HG02798 (cell line): ENCODE data around the gene SURF1.
"Not testable (repeated sequence)": the region's sequence is repeated elsewhere in the genome, so short reads cannot be mapped to it uniquely, and the experiment has no call there.

Source experiments
- ATAC-seq: cut with Tn5 transposase; IDR thresholded peaks from one replicate; pipeline ENCODE4 v1.9.1; 2021; ENCODE audit warnings: mild to moderate bottlenecking; ENCODE audit not compliant: unreplicated experiment, poor library complexity

Gene SURF1

GRCh38 chr9:133327834-133328484 is 28.3 kb downstream of the SURF1 start:
- ATAC-seq = no peak

DNA sequence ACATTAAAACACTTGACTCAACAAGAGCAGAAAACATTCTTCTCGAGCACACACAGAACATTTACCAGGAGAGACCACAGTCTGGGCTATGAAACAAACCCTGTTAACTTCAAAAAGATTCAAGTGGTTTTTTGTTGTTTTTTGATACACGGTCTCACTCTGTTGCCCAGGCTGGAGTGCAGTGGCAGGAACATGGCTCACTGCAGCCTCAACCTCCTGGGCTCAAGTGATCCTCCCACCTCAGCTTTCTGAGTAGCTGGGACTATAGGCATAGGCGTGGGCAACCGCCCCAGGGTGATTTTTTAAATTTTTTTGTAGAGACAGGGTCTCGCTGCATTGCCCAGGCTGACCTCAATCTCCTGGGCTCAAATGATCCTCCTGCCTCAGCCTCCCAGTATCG is 29.3 kb downstream of the SURF1 start:
- not testable (repeated sequence) for ATAC-seq

DNA sequence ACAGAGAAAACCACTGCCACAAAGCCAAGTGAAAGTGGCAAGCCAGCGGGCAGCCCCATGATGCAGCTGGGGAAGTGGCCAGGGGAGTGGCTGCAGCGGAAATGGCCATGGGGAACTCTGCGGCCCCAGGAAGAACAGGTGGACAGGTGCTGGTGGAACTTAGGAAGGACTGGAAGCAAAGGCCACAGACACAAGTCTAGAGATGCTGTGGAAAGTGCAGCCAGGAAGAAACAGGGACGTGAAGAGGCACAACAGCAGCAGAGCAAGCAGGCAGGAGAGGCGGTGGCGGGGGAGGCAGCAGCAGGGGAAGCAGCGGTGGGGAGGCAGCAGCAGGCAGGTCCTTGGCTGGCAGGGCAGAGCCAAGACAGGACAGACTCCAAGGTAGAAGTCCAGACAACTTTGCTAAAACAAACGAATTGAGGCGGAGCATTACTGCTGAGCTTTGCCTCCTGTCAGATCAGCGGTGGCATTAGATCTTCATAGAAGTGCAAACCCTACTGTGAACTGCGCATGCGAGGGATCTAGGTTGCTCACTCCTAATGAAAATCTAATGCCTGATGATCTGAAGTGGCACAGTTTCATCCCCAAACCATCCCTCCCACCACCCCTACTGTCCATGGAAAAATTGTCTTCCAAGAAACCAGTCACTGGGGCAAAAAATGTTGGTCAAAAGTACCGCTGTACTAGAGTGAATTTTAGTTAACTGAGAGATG is 32.1 kb downstream of the SURF1 start:
- ATAC-seq = no peak

- no peak for ATAC-seq
Observed at GRCh38 chr9:133323211-133323610, 33.1 kb downstream of the SURF1 start.

GRCh38 chr9:133322701-133323100 is 33.6 kb downstream of the SURF1 start:
- ATAC-seq = no peak

- no peak for ATAC-seq
Observed at GRCh38 chr9:133321411-133321935, 34.8 kb downstream of the SURF1 start.

GRCh38 chr9:133320421-133320881 is 35.8 kb downstream of the SURF1 start:
- no peak for ATAC-seq

GRCh38 chr9:133317551-133317950 is 38.7 kb downstream of the SURF1 start:
- ATAC-seq = not testable (repeated sequence)

- ATAC-seq = no peak
Observed at GRCh38 chr9:133315997-133316396, 40.3 kb downstream of the SURF1 start.

- ATAC-seq = no peak
Observed at GRCh38 chr9:133309608-133310007, 46.7 kb downstream of the SURF1 start.

DNA sequence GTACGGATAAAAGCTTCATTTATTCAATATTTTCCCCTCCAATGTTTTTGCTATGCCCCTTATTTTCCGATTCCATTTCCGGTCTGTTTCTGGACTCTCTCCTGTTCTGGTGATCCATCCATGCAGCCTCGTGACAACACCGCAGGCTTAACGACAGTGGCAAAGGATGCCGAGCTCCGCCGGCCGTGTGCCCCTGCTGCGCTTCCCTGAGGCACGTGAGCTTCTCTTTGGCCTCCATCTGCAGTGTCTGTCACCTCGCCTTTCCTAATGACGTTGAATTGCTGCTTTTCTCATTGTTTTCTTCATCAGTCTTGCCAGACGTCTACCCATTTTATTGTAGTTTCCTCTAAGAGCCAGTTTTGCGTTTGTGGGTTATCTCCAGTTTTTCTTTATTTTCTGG is 49.0 kb downstream of the SURF1 start:
- no peak for ATAC-seq

DNA sequence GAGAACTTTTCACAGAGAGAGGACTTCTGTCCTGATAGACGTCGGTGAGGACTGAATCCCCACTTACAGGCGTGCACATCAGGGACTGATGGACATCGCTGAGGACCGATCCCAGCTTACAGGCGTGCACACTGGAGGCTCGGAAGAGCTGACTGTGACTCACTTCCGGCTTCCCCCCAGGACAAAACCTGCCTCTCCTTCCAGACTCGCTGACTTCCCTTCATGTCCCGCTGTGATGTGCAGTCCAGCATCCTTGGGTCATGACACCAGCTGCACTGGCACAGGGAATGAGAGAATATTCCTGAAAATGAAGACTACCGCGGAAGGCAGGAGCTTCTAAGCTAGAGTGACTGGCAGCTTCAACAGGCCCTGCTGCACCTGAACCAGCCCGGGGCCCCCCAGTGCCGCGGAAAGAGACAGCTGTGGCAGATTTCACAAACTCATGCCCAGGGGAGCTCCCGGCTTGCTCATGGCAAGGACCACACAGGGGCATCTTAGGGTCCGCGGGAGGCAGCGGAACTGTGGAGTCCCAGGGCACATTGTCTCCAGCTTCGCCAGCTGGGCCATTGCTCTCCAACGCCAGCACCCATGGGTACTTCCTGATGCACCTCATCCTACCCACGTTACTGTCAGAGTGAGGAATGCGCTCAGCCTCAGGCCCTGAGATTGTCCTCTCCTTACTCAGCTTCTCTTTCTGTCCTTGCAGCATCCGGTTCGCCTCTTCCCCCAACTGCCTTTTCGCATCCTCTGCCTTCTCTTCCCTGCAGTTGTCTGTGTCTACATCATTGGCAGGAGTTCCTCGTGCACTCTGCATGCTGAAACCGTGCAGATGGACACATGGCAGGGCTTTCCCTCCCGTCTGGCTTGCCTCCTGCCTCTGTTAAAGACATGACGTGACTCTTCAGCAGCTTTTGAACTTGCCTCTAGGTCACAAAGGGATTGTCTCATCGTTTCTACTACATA is 49.8 kb downstream of the SURF1 start:
- no peak for ATAC-seq

DNA sequence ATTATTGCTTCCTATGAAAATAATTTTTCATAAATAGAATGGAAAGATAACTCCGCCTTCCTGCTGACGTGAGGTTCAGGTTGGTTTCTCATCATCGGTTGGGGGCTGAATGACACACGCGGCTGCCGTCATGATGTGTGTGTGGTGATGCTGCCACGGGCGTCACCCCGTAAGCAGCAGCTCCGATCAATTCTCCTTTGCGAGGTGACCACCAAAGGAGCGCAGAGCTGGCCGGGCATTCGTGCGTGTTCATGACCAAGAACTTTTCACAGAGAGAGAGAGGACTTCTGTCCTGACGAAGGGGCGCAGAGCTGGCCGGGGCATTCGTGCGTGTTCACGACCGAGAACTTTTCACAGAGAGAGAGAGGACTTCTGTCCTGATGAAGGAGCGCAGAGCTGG is 50.6 kb downstream of the SURF1 start:
- ATAC-seq = no peak

- ATAC-seq = no peak
Observed at GRCh38 chr9:133304477-133305377, 51.6 kb downstream of the SURF1 start.

- no peak for ATAC-seq
Observed at GRCh38 chr9:133304158-133304470, 52.2 kb downstream of the SURF1 start.

DNA sequence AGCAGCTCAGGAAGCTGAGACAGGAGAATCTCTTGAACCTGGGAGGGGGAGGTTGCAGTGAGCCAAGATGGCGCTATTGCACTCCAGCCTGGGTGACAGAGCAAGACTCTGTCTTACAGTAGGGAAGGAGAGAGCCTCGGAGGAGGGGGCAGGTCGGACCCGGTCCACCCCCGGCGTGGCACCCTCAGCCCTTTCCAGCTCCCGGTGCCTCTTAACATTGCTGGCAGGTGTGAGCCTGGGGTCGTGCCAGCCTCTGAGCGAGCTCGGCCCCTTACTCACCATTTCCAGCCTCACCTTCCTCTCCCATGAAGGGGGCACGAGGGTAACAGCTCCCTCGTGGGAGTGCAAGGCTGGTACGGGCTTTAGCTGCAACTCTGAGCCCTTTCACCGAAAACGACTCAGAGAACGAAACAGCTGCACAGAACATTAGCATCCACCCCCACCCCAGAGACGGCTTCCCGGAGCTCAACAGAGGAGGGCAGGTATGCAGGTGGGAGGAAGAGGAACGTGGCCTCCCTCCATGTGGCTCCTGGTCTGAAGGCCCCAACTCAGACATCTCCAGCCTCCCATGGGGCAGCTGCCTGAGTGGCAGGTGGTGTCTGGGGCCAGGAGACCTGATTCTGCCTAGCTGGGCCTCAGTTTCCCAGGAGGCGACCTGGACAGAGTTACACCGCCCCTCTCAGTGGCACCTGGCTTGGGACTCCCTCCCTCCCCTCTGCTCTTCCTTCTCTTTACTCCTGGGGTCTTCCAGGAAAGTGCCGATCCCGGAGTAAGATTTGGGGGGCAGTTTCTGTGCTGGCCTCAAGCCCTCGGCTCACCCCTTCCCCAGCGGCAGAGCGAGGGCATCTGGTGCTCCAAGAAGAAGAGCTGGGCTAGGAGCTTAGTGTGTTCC is 52.8 kb downstream of the SURF1 start:
- no peak for ATAC-seq
